GM23338 (cell line): ENCODE data around the gene CRTC3. TPM values are rescaled to one million over a fixed set of nuclear protein-coding genes. Genes with fewer than 3 reads are reported as not detected.

ENCODE experiments used
- ATAC-seq: fragments of 200-7000 bp; cut with Tn5 transposase; 3 replicates; pipeline ENCODE4 v1.9.1; 2020
- DNase-seq: peaks from one replicate; pipeline ENCODE4 v3.0.0-alpha.2; 2015; ENCODE audit warnings: low spot score
- H2AFZ ChIP-seq: fragments of 200-600 bp; sonication (generic); 2 replicates; pipeline ENCODE4 v1.8.0; 2016; ENCODE audit warnings: antibody characterized with exemption, mild to moderate bottlenecking, moderate library complexity
- H3F3A ChIP-seq: fragments of 200-600 bp; sonication (generic); replicated peaks from 2 replicates; pipeline ENCODE4 v1.8.0; 2017; ENCODE audit warnings: antibody characterized with exemption, mixed run types, low read depth
- H3K27ac ChIP-seq: fragments of 200-600 bp; sonication (generic); 2 replicates; pipeline ENCODE4 v1.6.1; 2016; ENCODE audit warnings: low read depth
- H3K27me3 ChIP-seq: fragments of 200-600 bp; sonication (generic); 2 replicates; pipeline ENCODE4 v1.8.0; 2016; ENCODE audit warnings: mild to moderate bottlenecking, mixed run types, moderate library complexity; ENCODE audit not compliant: insufficient read depth
- H3K36me3 ChIP-seq: fragments of 200-600 bp; sonication (generic); 2 replicates; pipeline ENCODE4 v1.8.0; 2016; ENCODE audit warnings: mild to moderate bottlenecking; ENCODE audit not compliant: insufficient read depth
- H3K4me1 ChIP-seq: fragments of 200-600 bp; sonication (generic); 2 replicates; pipeline ENCODE4 v1.8.0; 2016; ENCODE audit warnings: mild to moderate bottlenecking, moderate library complexity; ENCODE audit not compliant: insufficient read depth
- H3K4me2 ChIP-seq: fragments of 200-600 bp; sonication (generic); 2 replicates; pipeline ENCODE4 v1.7.1; 2017; ENCODE audit warnings: mixed run types
- H3K4me3 ChIP-seq: fragments of 200-600 bp; sonication (generic); 2 replicates; pipeline ENCODE4 v1.6.1; 2016; ENCODE audit warnings: mixed run types
- H3K79me2 ChIP-seq: fragments of 200-600 bp; sonication (generic); replicated peaks from 2 replicates; pipeline ENCODE4 v1.8.0; 2017; ENCODE audit warnings: mild to moderate bottlenecking; ENCODE audit not compliant: insufficient read depth
- H3K9me2 ChIP-seq: fragments of 200-600 bp; sonication (generic); 2 replicates; pipeline ENCODE4 v1.8.0; 2017; ENCODE audit not compliant: insufficient read depth
- H4K20me1 ChIP-seq: fragments of 200-600 bp; sonication (generic); replicated peaks from 2 replicates; pipeline ENCODE4 v1.8.0; 2017; ENCODE audit warnings: mild to moderate bottlenecking; ENCODE audit not compliant: insufficient read depth
- H3K27ac Mint-ChIP-seq: 2 replicates; pipeline ENCODE4 v1.8.0; 2020; ENCODE audit warnings: inconsistent platforms, mild to moderate bottlenecking, moderate library complexity, mixed read lengths
- H3K27me3 Mint-ChIP-seq: 3 replicates; pipeline ENCODE4 v1.8.0; 2022; ENCODE audit warnings: low read depth, mild to moderate bottlenecking, moderate library complexity, mixed read lengths, inconsistent platforms; ENCODE audit not compliant: insufficient read depth, poor library complexity
- H3K36me3 Mint-ChIP-seq: 3 replicates; pipeline ENCODE4 v1.8.0; 2021; ENCODE audit warnings: low read depth, mild to moderate bottlenecking, inconsistent platforms, moderate library complexity, mixed read lengths
- H3K4me1 Mint-ChIP-seq: 3 replicates; pipeline ENCODE4 v1.8.0; 2020; ENCODE audit warnings: mild to moderate bottlenecking, inconsistent platforms, mixed read lengths
- H3K4me3 Mint-ChIP-seq: 3 replicates; pipeline ENCODE4 v1.8.0; 2021; ENCODE audit warnings: moderate library complexity, mild to moderate bottlenecking, inconsistent platforms, mixed read lengths
- H3K9me3 Mint-ChIP-seq: 3 replicates; pipeline ENCODE4 v1.8.0; 2020; ENCODE audit warnings: moderate library complexity, mild to moderate bottlenecking, inconsistent platforms, mixed read lengths
- CREB1 ChIP-seq: fragments of 250-450 bp; sonication (Bioruptor Pico); IDR thresholded peaks from 2 replicates; pipeline ENCODE4 v1.5.0; 2020; ENCODE audit warnings: low read depth, mild to moderate bottlenecking, moderate library complexity
- CTCF ChIP-seq, 2 experiments: fragments of 200-600 bp in 1 of 2; sonication (generic) in 1 of 2; conservative IDR thresholded peaks; 2 replicates each; pipeline versions ENCODE4 v1.5.1 to v1.6.1; 2016 to 2017; ENCODE audit warnings: antibody characterized with exemption in 2 of 2, low read depth in 2 of 2, mild to moderate bottlenecking in 2 of 2, moderate library complexity in 1 of 2
- ETS1 ChIP-seq: IDR thresholded peaks from 2 replicates; pipeline ENCODE4 v1.6.1; 2016; ENCODE audit warnings: antibody characterized with exemption
- EZH2 ChIP-seq: fragments of 200-600 bp; sonication (generic); IDR thresholded peaks from one replicate; pipeline ENCODE4 v1.8.0; 2017; ENCODE audit warnings: antibody characterized with exemption, mild to moderate bottlenecking, low read depth; ENCODE audit not compliant: unreplicated experiment
- EZH2phosphoT487 ChIP-seq: fragments of 200-600 bp; sonication (generic); IDR thresholded peaks from one replicate; pipeline ENCODE4 v1.8.1; 2018; ENCODE audit warnings: antibody characterized with exemption; ENCODE audit not compliant: unreplicated experiment
- JUNB ChIP-seq: IDR thresholded peaks from one replicate; pipeline ENCODE4 v1.6.1; 2016; ENCODE audit warnings: antibody characterized with exemption; ENCODE audit not compliant: unreplicated experiment
- NANOG ChIP-seq: IDR thresholded peaks from 2 replicates; pipeline ENCODE4 v1.6.1; 2016; ENCODE audit warnings: antibody characterized with exemption, borderline replicate concordance
- POLR2AphosphoS5 ChIP-seq: IDR thresholded peaks from 2 replicates; pipeline ENCODE4 v1.6.1; 2016; ENCODE audit warnings: antibody characterized with exemption, low read depth
- REST ChIP-seq: IDR thresholded peaks from one replicate; pipeline ENCODE4 v1.6.1; 2018; ENCODE audit warnings: antibody characterized with exemption; ENCODE audit not compliant: unreplicated experiment
- STAT1 ChIP-seq: IDR thresholded peaks from one replicate; pipeline ENCODE4 v1.6.1; 2016; ENCODE audit warnings: antibody characterized with exemption; ENCODE audit not compliant: unreplicated experiment
- ZNF114 ChIP-seq: fragments of 250-450 bp; sonication (Bioruptor Pico); IDR thresholded peaks from 2 replicates; pipeline ENCODE4 v1.5.0; 2020; ENCODE audit warnings: mild to moderate bottlenecking, moderate library complexity
- ZNF331 ChIP-seq: fragments of 250-450 bp; sonication (Bioruptor Pico); IDR thresholded peaks from 2 replicates; pipeline ENCODE4 v1.5.0; 2020; ENCODE audit warnings: low read depth, mild to moderate bottlenecking, moderate library complexity
- ZNF462 ChIP-seq: fragments of 250-450 bp; sonication (Bioruptor Pico); IDR thresholded peaks from 2 replicates; pipeline ENCODE4 v1.5.0; 2020; ENCODE audit warnings: mild to moderate bottlenecking, moderate library complexity
- polyA plus RNA-seq: library from polyadenylated mRNA; unstranded; fragments of >200 nt; fragmentation: Nextera tagmentation; extraction: Ambion mirVana; gene quantifications from 2 replicates; pipeline ENCODE4 v1.2.1, GENCODE V29; 2016
- total RNA-seq: library from RNA; depleted of rRNA; stranded (reverse); fragments of >200 nt; shearing (Covaris generic); gene quantifications from 2 replicates; pipeline ENCODE4 v1.2.3, GENCODE V29; 2014

The CRTC3 gene
- total and polyA plus RNA-seq, 2 experiments from 2014 or later: 2.8 to 3.8 TPM

- 0 out of 2 replicates have a peak, but pooled peaks cover 5% of the 10 kb centered on the region for H3K9me2 ChIP-seq
- H3K4me1 ChIP-seq: no peaks in the 10 kb centered on the region
- Mint-ChIP-seq H3K4me1 (no peaks in the 10 kb centered on the region; the same call in 2 of the 3 replicates), H3K27ac (no peak overlapping the region), H3K9me3 (no peaks in the 10 kb centered on the region), H3K36me3 (no peaks in the 10 kb centered on the region), H3K4me3 (no peak overlapping the region), H3K27me3 (peaks cover 9% of the 10 kb centered on the region)
- DNase-seq (no peak), ATAC-seq (no peak)
- H3F3A ChIP-seq: no peaks in the 10 kb centered on the region
- no peaks in the 10 kb centered on the region for H3K27me3 ChIP-seq
- TF ChIP-seq ZNF331 (CRISPR knock-in tag) (no peak), STAT1 (no peak), ETS1 (no peak), ZNF462 (CRISPR knock-in tag) (no peak), EZH2 (no peak), REST (no peak), CTCF (conservative IDR thresholded peaks at IDR 0.05; ENCODE audit: low read depth in 2 of 2) (no peak), ZNF114 (no peak), JUNB (no peak), POLR2AphosphoS5 (no peak), CREB1 (CRISPR knock-in tag) (no peak), EZH2phosphoT487 (no peak), NANOG (no peak)
- H3K27ac ChIP-seq: 0 out of 2 replicates have a peak overlapping the region, but pooled peaks have one; percentile 19
- H3K4me2 ChIP-seq: no peak overlapping the region
- no peak overlapping the region for H3K4me3 ChIP-seq
- H3K79me2 ChIP-seq: no peaks in the 10 kb centered on the region
- no peaks in the 10 kb centered on the region for H3K36me3 ChIP-seq
- H2AFZ ChIP-seq: no peak overlapping the region
- H4K20me1 ChIP-seq: no peaks in the 10 kb centered on the region
Observed at GRCh38 chr15:90675464-90675863, 145.7 kb downstream of the CRTC3 start.
